Kidney glomerular epithelial cell (primary cell): ENCODE data around the gene CALHM6.
"Not testable (repeated sequence)": the region's sequence is repeated elsewhere in the genome, so short reads cannot be mapped to it uniquely, and the experiment has no call there.

Experiments
- DNase-seq: peaks from one replicate; lab custom pipeline; 2025; lab: John Stamatoyannopoulos, UW

CALHM6 gene

DNA sequence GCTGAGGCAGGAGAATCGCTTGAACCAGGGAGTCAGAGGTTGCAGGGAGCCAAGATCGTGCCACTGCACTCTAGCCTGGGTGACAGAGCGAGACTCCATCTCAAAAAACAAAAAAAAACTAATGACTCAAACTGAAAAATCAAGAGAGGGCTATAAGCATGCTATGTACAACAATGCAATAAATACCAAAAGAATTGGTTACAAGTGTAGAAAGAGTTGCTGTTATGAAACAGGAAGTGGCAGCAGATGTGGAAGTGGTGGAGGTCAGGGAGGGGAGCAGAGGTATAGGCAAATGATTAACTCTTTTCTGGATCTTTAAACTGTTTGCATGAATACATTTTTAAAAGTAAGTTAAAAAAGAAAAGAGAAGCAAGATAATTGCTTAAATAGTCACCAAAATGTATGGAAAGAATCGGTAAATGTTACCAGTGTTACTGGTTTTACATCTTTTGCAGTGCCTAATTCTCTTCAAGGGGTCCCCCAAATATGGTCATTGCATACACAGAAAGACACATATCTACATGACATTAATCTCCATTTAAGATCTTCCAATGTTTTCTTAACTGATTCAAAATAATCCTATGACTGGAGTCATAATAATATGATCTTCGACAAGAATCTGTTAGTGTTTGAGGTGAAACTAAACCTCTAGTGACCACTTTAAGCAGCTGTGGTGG is 15.0 kb downstream of the CALHM6 start:
- DNase-seq = no peak

DNA sequence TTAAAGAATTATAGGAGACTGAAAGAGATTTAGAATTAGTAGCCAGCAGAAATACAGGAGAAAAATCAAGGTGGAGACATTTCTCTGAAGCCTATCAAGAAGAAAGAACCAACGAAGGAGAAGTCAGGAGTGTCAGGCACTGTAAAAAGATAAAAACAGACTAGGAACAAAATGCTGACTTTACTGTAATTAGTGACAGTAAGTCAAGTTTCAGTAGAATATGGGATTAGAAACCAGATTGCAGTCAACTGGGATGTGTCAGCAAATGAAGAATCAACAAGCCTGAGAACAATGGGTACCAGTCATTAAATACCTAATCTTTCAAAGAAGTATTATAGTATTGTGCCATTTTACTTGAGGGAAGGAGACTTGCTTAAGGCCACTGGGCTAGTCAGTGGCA is 21.6 kb downstream of the CALHM6 start:
- DNase-seq = no peak

DNA sequence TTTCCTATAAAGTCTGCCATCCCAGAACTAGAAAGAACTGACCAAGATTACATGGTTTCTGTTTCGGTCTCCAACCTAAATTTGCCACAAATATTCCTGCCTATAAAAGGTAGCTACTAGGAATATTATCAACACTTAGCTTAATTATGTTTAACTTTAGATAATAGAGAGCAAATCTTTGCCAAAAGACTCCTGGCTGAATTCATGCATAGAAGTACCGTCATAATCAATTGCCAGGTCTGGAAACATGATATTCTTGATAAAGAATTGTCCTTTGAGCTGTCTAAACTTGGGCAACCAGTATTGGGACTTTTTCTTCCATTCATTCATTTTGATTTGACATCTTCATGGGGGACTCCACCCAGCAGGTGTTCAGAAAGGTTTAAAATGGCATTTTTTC is 22.4 kb downstream of the CALHM6 start:
- no peak for DNase-seq

DNA sequence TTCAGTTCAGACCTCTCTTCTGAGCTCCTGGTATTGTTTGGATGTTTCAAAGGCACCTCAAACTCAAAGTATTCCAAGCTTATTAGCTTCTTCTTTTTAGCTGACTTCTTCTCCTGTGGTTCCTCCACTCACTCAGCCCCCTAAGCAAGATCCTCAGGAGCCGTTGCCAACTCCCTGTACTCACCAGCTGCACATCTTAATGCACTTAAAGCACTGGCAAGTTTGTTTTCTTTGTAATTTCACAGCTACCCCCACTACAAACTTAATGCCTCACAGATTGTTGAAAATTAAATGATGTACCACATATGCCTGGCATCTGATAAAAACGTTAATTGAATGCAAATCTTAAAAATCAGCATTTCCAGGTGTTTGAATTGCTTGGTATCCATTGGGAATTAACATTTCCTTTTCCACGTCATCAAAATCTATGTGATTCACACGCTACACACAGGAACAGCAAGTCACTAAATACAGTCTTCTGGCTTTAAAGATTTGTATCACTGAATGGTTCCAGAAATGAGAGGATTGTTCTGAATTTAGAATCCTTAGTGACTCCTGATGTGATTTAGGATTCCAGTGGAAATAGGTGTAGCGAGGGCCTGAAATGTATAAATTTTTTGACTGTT is 24.5 kb downstream of the CALHM6 start:
- no peak for DNase-seq

DNA sequence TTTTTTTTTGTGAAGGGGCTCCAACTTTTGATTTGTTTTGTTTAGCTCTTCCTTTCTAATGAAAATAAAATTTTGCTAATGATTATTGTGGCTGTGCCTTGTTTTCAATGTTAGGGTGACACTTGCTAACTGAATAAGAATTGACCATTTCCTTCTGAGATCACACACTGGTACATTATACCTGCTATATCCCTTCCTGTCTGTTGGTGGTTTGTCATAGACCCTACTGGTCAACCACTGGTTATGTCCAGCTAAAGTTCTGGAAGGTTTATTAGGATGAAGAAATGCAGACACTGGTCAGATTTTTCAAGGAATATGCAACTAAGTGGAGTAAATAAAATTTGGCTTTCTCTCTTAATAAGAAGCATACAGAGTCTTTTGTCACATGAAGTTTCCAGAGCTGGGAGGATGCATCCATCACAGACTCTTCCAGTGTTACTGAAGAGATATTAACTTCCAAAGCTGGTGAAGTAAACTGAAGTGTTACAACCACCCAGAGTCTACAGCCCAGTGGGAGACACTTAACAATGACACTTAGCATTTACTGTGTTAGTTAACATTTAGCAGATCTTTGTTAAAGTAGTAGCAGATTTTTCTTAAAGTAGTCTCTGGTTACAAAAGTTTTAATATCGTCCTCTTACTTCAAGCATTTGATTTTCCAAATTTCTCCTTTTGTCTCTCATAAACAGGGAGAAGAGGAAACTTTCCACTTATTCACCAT is 30.6 kb downstream of the CALHM6 start:
- no peak for DNase-seq

DNA sequence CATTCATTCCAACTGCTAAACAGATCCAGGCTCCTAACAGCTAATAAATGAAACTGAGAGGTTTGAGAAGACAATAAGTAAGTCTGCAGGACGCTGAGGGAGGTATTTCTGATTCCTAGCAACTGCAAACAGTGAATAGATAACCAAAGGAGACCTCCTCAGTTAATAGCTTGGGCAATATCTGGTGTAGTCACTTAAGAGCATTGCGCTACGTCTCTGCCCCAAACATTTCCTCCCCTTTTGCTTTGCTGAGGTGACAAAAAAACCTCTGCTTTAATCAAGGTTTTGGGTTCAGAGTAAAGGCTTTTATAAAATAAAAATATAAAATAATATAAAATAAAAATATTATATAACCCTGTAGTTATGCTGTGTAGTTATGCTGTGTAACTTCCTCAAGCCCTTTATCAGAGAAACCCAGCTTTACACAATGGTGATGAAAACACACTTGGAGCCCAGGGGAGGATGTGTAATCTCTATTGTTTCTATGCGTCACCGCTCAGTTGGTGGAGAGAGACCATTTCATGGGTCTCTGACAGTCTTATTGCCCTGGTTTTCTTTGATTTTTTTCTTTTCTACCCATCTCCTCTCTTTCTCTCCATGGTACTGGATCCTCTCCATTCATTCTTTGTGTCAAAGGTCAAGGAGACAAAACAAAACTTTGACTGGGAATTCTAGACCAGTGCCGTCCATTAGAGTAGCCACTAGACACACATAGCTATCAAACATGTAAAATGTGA is 31.3 kb downstream of the CALHM6 start:
- DNase-seq = peak; percentile 9

DNA sequence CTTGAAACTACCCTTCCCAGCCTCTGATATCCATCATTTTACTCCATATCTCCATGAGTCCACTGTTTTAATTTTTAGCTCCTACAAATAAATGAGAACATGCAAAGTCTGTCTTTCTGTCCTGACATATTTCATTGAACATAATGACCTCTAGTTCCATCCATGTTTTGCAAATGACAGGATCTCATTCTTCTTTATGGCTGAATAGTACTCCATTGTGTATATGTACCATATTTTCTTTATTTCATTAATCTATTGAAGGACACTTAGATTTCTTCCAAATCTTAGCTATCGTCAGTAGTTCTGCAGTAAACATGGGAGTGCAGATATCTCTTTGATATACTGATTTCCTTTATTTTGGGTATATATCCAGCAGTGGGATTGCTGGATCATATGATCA is 34.0 kb downstream of the CALHM6 start:
- DNase-seq = not testable (repeated sequence)

DNA sequence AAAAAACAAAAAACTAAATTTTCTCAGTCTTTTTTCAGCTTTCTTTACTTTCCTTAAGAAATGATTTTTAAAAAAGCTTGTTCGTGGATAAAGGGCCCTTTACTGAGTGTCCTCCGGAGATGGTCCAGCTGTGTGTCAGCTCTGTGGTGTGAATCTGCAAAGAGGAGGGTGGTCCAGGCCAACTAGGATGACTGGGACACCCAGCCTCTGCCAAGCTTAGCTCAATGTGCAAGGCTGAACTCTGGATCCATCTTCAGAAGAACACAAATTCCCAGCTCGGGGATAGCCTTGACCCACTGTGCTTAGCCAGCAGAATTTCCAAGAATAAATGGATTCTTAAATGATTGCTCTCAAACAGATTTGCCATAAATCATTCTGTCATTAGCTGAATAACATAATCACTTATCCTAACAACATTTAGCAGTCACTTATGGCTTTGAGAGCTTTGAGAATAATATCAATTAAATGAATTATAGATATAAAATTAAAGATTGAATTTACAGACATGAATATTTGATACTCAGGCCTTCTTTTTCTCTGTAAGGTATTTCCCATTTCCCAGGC is 36.0 kb downstream of the CALHM6 start:
- DNase-seq = no peak

DNA sequence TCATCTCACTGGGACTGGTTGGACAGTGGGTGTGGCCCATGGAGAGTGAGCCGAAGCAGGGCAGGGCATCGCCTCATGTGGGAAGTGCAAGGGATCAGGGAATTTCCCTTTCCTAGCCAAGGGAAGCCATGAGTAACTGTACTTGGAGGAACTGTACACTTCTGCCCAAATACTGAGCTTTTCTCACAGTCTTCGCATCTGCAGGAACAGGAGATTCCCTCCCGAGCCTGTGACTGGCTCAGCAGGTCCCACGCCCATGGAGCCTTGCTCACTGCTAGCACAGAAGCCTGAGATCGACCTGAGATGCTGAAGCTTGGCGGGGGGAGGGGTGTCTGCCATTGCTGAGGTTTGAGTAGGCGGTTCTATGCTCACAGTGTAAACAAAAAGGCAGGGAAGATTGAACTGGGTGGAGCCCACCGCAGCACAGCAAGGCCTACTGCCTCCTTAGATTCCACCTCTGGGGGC is 39.8 kb downstream of the CALHM6 start:
- DNase-seq = no peak

DNA sequence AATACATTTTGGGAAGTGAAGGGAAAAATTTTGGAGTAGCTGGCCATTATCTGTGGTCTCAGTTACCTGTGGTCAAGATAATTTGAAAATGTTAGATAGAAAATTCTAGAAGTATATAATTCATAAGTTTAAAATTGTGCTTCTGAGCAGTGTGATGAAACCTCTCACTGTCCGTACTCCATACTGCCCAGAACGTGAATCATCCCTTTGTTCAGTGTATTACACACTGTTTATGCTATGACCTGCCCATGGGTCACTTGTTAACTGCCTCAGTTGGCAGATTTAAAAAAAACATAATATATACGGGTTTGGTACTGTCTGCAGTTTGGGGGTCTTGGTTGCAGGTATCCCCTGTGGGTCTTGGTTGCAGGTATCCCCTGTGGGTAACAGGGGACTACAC is 46.1 kb downstream of the CALHM6 start:
- no peak for DNase-seq

DNA sequence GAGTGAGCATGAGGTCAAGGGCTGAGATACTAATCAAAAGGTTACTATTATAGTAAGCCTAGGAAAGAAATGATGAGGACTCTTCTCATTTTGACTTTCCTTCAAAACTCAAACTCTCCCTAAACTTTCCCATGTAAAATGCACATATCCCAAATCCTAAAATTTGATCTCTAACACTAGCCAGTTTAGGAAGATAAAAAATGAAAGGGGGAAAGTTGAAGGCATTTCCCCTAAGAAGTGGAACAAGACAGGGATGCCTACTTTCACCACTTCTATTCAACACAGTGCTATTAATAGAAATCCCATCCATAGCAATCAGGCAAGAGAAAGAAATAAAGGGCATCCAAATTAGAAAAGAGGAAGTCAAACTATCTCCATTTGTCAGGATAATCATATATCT is 47.4 kb downstream of the CALHM6 start:
- no peak for DNase-seq

DNA sequence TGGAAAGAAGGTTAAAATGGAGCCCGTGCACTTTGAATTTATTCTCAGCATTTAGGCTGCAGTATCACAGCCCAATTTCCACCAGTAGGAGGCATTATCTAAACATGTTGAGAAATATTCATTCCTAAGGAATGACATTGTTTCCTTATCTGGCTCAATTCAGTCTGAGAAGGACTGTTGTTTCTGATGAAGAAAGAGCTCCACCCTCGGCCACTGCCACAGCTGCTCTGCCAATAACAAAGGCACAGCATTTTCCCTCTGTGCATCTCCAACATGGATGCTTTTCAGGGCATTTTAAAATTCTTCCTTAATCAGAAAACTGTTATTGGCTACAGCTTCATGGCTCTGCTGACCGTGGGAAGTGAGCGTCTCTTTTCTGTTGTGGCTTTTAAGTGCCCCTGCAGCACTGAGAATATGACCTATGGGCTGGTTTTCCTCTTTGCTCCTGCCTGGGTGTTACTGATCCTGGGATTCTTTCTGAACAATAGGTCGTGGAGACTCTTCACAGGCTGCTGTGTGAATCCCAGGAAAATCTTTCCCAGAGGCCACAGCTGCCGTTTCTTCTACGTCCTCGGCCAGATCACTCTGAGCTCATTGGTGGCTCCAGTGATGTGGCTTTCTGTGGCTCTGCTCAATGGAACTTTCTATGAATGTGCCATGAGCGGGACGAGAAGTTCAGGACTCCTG is 50.4 kb downstream of the CALHM6 start, which contains the start of gene CALHM5:
Gene CALHM5, plus strand, starts transcription at position 216 of the 687 bp plus-strand sequence. Its CDS starts 58 bp downstream, at position 274.
- DNase-seq = peak; percentile 69

DNA sequence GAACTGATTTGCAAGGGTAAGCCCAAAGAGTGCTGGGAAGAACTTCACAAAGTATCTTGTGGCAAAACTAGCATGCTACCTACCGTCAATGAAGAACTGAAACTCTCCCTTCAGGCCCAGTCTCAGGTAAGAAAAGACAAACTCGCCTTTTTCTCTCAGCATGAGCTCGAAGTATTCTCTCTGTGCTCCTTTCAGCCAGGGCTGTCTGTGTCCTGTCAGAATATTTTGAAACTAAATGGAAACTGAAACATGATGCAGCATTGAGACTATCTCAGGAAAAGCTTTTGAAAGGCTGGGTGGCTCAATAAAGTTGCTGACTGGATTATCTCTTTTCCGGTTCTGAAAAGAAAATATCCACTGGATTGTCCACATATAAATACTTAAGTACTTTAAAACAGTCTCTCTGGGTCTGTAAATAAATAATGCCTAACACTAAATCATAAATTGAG is 51.0 kb downstream of the CALHM6 start:
- no peak for DNase-seq

DNA sequence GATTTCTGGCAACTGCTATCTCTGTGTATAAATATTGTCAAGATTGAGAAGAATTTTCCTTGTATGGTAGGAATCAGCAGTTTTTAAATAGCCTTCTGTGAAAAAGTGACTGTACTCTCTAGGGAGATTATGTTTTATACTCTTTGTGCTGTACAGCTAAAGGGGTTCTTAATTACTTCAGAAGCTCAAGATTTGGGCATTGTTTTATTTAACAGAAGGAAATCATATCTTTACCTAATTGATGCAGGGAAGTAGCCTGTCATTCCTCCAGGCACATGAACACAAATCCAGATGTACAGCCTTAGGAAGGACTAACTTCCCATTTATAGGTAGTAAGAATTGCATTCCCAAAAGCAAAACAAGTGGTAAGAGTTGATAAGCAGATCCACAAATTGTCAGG is 51.6 kb downstream of the CALHM6 start:
- DNase-seq = no peak
